NCI-H345 treated with DMSO at 0.1 percent for 48 hours (cell line): Measurements from ENCODE around the gene SP2.

Experiments
- DNase-seq: peaks from one replicate; lab custom pipeline; 2025; ENCODE audit not compliant: unreplicated experiment; lab: John Stamatoyannopoulos, UW

The SP2 gene

GRCh38 chr17:47895856-47896671 is at the start of gene SP2:
SP2 (plus strand) TSS chr17:47896236; CDS start chr17:47896287, 51 bp downstream.
- DNase-seq: peak; percentile 100

GRCh38 chr17:47846716-47847340 is 49.2 kb upstream of the SP2 start:
- DNase-seq: no peak

- no peak for DNase-seq
These were observed 48.5 kb upstream of the SP2 start for GRCh38 chr17:47847341-47848197.

- no peak for DNase-seq
These were observed 47.9 kb upstream of the SP2 start for GRCh38 chr17:47848198-47848513.

GRCh38 chr17:47850373-47850691 is 45.7 kb upstream of the SP2 start:
- DNase-seq: no peak

GRCh38 chr17:47850692-47851573 is 45.1 kb upstream of the SP2 start, which contains the start of gene SP6:
SP6 (minus strand) TSS chr17:47851163; CDS start chr17:47848429, 2,734 bp downstream.
- peak; percentile 39 for DNase-seq

- no peak for DNase-seq
These were observed 44.3 kb upstream of the SP2 start for GRCh38 chr17:47851764-47852112.

- no peak for DNase-seq
These were observed 43.7 kb upstream of the SP2 start for GRCh38 chr17:47852113-47852949.

- DNase-seq: no peak
These were observed 42.4 kb upstream of the SP2 start for GRCh38 chr17:47853616-47854015.

- no peak for DNase-seq
These were observed 40.3 kb upstream of the SP2 start for GRCh38 chr17:47855737-47856136.

GRCh38 chr17:47856830-47857229 is 39.2 kb upstream of the SP2 start:
- no peak for DNase-seq

GRCh38 chr17:47857551-47858455 is 38.2 kb upstream of the SP2 start:
- DNase-seq: no peak

- no peak for DNase-seq
These were observed 35.6 kb upstream of the SP2 start for GRCh38 chr17:47860386-47860785.

- DNase-seq: no peak
These were observed 33.2 kb upstream of the SP2 start for GRCh38 chr17:47862621-47863440.

GRCh38 chr17:47864791-47865216 is 31.2 kb upstream of the SP2 start:
- DNase-seq: no peak

GRCh38 chr17:47866941-47867340 is 29.1 kb upstream of the SP2 start:
- DNase-seq: no peak

GRCh38 chr17:47867813-47868533 is 28.1 kb upstream of the SP2 start:
- DNase-seq: no peak
